ENCODE data around the gene ANKDD1B.
"Not testable (repeated sequence)": the region's sequence is repeated elsewhere in the genome, so short reads cannot be mapped to it uniquely, and the experiment has no call there.

Gene ANKDD1B

GRCh38 chr5:75611311-75612225 is at the start of gene ANKDD1B:
ANKDD1B (plus strand) TSS chr5:75611453; CDS start chr5:75611635, 182 bp downstream.
- DNase-seq (ENCODE audit: low read depth in 2 of 2): no peak

GRCh38 chr5:75565991-75566709 is 45.1 kb upstream of the ANKDD1B start:
- DNase-seq (ENCODE audit: low read depth in 2 of 2): not testable (repeated sequence)

GRCh38 chr5:75566710-75567309 is 44.4 kb upstream of the ANKDD1B start:
- DNase-seq (ENCODE audit: low read depth in 2 of 2): peak; percentile 5 to 11

- DNase-seq (ENCODE audit: low read depth in 2 of 2): no peak
Observed at GRCh38 chr5:75567710-75568109, 43.5 kb upstream of the ANKDD1B start.

GRCh38 chr5:75568202-75568601 is 43.1 kb upstream of the ANKDD1B start:
- DNase-seq (ENCODE audit: low read depth in 2 of 2): no peak

GRCh38 chr5:75571547-75571946 is 39.7 kb upstream of the ANKDD1B start:
- no peak for DNase-seq (ENCODE audit: low read depth in 2 of 2)

GRCh38 chr5:75574791-75575190 is 36.5 kb upstream of the ANKDD1B start:
- no peak for DNase-seq (ENCODE audit: low read depth in 2 of 2)

GRCh38 chr5:75578280-75578679 is 33.0 kb upstream of the ANKDD1B start:
- not testable (repeated sequence) for DNase-seq (ENCODE audit: low read depth in 2 of 2)

GRCh38 chr5:75584641-75585040 is 26.6 kb upstream of the ANKDD1B start:
- DNase-seq (ENCODE audit: low read depth in 2 of 2): no peak

GRCh38 chr5:75588666-75589065 is 22.6 kb upstream of the ANKDD1B start:
- DNase-seq (ENCODE audit: low read depth in 2 of 2): no peak

- no peak for DNase-seq (ENCODE audit: low read depth in 2 of 2)
Observed at GRCh38 chr5:75600535-75600934, 10.7 kb upstream of the ANKDD1B start.

GRCh38 chr5:75601567-75601966 is 9.7 kb upstream of the ANKDD1B start:
- no peak for DNase-seq (ENCODE audit: low read depth in 2 of 2)

- DNase-seq (ENCODE audit: low read depth in 2 of 2): no peak
Observed at GRCh38 chr5:75601996-75602395, 9.3 kb upstream of the ANKDD1B start.

GRCh38 chr5:75603371-75603770 is 7.9 kb upstream of the ANKDD1B start:
- DNase-seq (ENCODE audit: low read depth in 2 of 2): no peak

GRCh38 chr5:75603821-75604220 is 7.4 kb upstream of the ANKDD1B start:
- no peak for DNase-seq (ENCODE audit: low read depth in 2 of 2)

GRCh38 chr5:75607341-75607740 is 3.9 kb upstream of the ANKDD1B start:
- DNase-seq (ENCODE audit: low read depth in 2 of 2): not testable (repeated sequence)

- no peak for DNase-seq (ENCODE audit: low read depth in 2 of 2)
Observed at GRCh38 chr5:75608870-75609269, 2.4 kb upstream of the ANKDD1B start.

- no peak for DNase-seq (ENCODE audit: low read depth in 2 of 2)
Observed at GRCh38 chr5:75610201-75610600, 1.1 kb upstream of the ANKDD1B start.

- not testable (repeated sequence) for DNase-seq (ENCODE audit: low read depth in 2 of 2)
Observed at GRCh38 chr5:75610859-75611310, 368 bp upstream of the ANKDD1B start.

- no peak for DNase-seq (ENCODE audit: low read depth in 2 of 2)
Observed at GRCh38 chr5:75612226-75612569, 945 bp downstream of the ANKDD1B start.

GRCh38 chr5:75612901-75613300 is 1.6 kb downstream of the ANKDD1B start:
- no peak for DNase-seq (ENCODE audit: low read depth in 2 of 2)

- DNase-seq (ENCODE audit: low read depth in 2 of 2): no peak
Observed at GRCh38 chr5:75614176-75614575, 2.9 kb downstream of the ANKDD1B start.
